Endothelial cell of umbilical vein (primary cell): ENCODE measurements around the gene NXPE3. TPM values are rescaled to one million over a fixed set of nuclear protein-coding genes. Genes with fewer than 3 reads are reported as not detected.

ENCODE experiments used
- BruUV-seq: library from RNA; stranded (reverse); fragments of 400-500 nt; replicated peaks from 2 replicates; lab custom pipeline; 2021; lab: Mats Ljungman, UMichigan
- CTCF ChIA-PET: fragments of 300-600, 350-600 bp; sonication (Branson Sonifier 250); formaldehyde crosslinking; loops from one replicate; lab custom pipeline; 2021; ENCODE audit warnings: antibody characterized with exemption, inconsistent platforms; lab: Charles Lee
- POLR2A ChIA-PET: fragments of 300-600, 350-600 bp; sonication (Branson Sonifier 250); formaldehyde crosslinking; loops from one replicate; lab custom pipeline; 2021; ENCODE audit warnings: antibody characterized with exemption, inconsistent platforms; lab: Charles Lee
- DNase-seq: peaks from one replicate; pipeline ENCODE4 v3.0.0-alpha.2; 2011; ENCODE audit warnings: low read depth, low spot score
- FAIRE-seq: peaks from 2 replicates; lab custom pipeline; 2011; peaks lifted over from hg19 to GRCh38; lab: Jason Lieb, UNC
- H2AFZ ChIP-seq: 2 replicates; pipeline ENCODE4 v1.6.0; 2012; ENCODE audit warnings: low read depth, low read length, control low read depth, inconsistent platforms
- H3K27ac ChIP-seq: 2 replicates; pipeline ENCODE4 v1.5.1; 2011; ENCODE audit warnings: low read depth, mild to moderate bottlenecking, control low read depth, low read length, moderate library complexity; ENCODE audit not compliant: insufficient read depth
- H3K27me3 ChIP-seq, 2 experiments: 2 replicates each; pipeline versions ENCODE4 v1.6.0 to v1.6.1; 2011; ENCODE audit warnings: low read length in 2 of 2, mixed read lengths in 1 of 2; ENCODE audit not compliant: control insufficient read depth in 2 of 2, insufficient read depth in 2 of 2
- H3K36me3 ChIP-seq, 2 experiments: 2 replicates in 1 of 2; 3 replicates in 1 of 2; pipeline ENCODE4 v1.5.1; 2011; ENCODE audit warnings: low read length in 2 of 2, mild to moderate bottlenecking in 1 of 2, moderate library complexity in 1 of 2; ENCODE audit not compliant: control insufficient read depth in 2 of 2, insufficient read depth in 2 of 2; ENCODE audit errors: extremely low read depth in 1 of 2
- H3K4me1 ChIP-seq: 3 replicates; pipeline ENCODE4 v1.5.1; 2011; ENCODE audit warnings: mild to moderate bottlenecking, low read length; ENCODE audit not compliant: control insufficient read depth, insufficient read depth; ENCODE audit errors: extremely low read depth
- H3K4me2 ChIP-seq: 2 replicates; pipeline ENCODE4 v1.6.1; 2011; ENCODE audit warnings: low read length, control low read depth, mixed read lengths; ENCODE audit not compliant: insufficient read depth
- H3K4me3 ChIP-seq, 3 experiments: fragments of 200-600 bp in 1 of 3; sonication (generic), shearing (Covaris generic) in 1 of 3; replicated peaks in 1 of 3; 2 replicates each; pipeline ENCODE4 v1.5.1; 2011 to 2016; ENCODE audit warnings: control low read depth in 3 of 3, low read length in 3 of 3, mild to moderate bottlenecking in 2 of 3, inconsistent platforms in 1 of 3, low read depth in 1 of 3, moderate library complexity in 1 of 3; ENCODE audit not compliant: insufficient read depth in 1 of 3
- H3K79me2 ChIP-seq: 2 replicates; pipeline ENCODE4 v1.6.0; 2012; ENCODE audit warnings: low read length, inconsistent platforms; ENCODE audit not compliant: control insufficient read depth, insufficient read depth
- H3K9ac ChIP-seq: replicated peaks from 2 replicates; pipeline ENCODE3; 2011; ENCODE audit warnings: low read length, control low read depth; ENCODE audit not compliant: insufficient read depth; ENCODE audit errors: extremely low read depth
- H3K9me1 ChIP-seq: replicated peaks from 3 replicates; pipeline ENCODE4 v1.6.0; 2011; ENCODE audit warnings: mild to moderate bottlenecking, low read length; ENCODE audit not compliant: control insufficient read depth, insufficient read depth; ENCODE audit errors: extremely low read depth
- H3K9me3 ChIP-seq: replicated peaks from 2 replicates; pipeline ENCODE4 v1.5.1; 2012; ENCODE audit warnings: low read length, inconsistent platforms; ENCODE audit not compliant: control insufficient read depth, insufficient read depth
- H4K20me1 ChIP-seq: replicated peaks from 2 replicates; pipeline ENCODE3; 2011; ENCODE audit warnings: mild to moderate bottlenecking, low read length; ENCODE audit not compliant: control insufficient read depth, insufficient read depth; ENCODE audit errors: extremely low read depth
- EZH2 ChIP-seq: IDR thresholded peaks from 2 replicates; pipeline ENCODE4 v1.6.1; 2012; ENCODE audit warnings: borderline replicate concordance, low read depth, mild to moderate bottlenecking, moderate library complexity, low read length, inconsistent platforms; ENCODE audit not compliant: severe bottlenecking
- FOS ChIP-seq: IDR thresholded peaks from 2 replicates; pipeline ENCODE4 v1.6.1; 2011; ENCODE audit warnings: mild to moderate bottlenecking, low read length, moderate library complexity, borderline replicate concordance; ENCODE audit not compliant: insufficient read depth
- GATA2 ChIP-seq: IDR thresholded peaks from 2 replicates; pipeline ENCODE4 v1.7.0; 2011; ENCODE audit warnings: low read depth, mild to moderate bottlenecking, moderate library complexity, mixed read lengths, low read length; ENCODE audit not compliant: insufficient read length, insufficient read depth
- JUN ChIP-seq: IDR thresholded peaks from 2 replicates; pipeline ENCODE4 v1.6.1; 2011; ENCODE audit warnings: borderline replicate concordance, low read depth; ENCODE audit not compliant: insufficient read length, insufficient read depth
- MYC ChIP-seq: IDR thresholded peaks from one replicate; pipeline ENCODE4 v1.6.1; 2011; ENCODE audit warnings: mild to moderate bottlenecking, low read depth, low read length
- POLR2A ChIP-seq: IDR thresholded peaks from 2 replicates; pipeline ENCODE4 v1.6.1; 2012; ENCODE audit warnings: low read depth, mild to moderate bottlenecking, control low read depth, low read length
- POLR2AphosphoS5 ChIP-seq: IDR thresholded peaks from 2 replicates; pipeline ENCODE4 v1.6.1; 2012; ENCODE audit warnings: low read depth, mild to moderate bottlenecking, control low read depth, low read length, moderate library complexity; ENCODE audit not compliant: insufficient read depth
- dilution Hi-C: fragments of 300-500 bp; cut with MboI; formaldehyde crosslinking; loops from one replicate; pipeline ENCODE4 v1.15.0; 2019; ENCODE audit warnings: low sequenced_read_pairs; ENCODE audit not compliant: extremely low pct_ligation_motif_present
- intact Hi-C: fragments of 100-400 bp; cut with micrococcal nuclease; formaldehyde crosslinking; loops from one replicate; pipeline ENCODE4 v1.10.0; 2022
- polyA plus RNA-seq, 4 experiments: library from polyadenylated mRNA; depleted of rRNA in 3 of 4; stranded (reverse) in 3 of 4; unstranded in 1 of 4; fragments of >200 nt; gene quantifications; 2 replicates each; pipeline versions ENCODE4 v1.2.1 to v1.2.3, GENCODE V29; 2011 to 2012; ENCODE audit warnings: missing spikeins in 1 of 4
- total RNA-seq: library from RNA; stranded (reverse); gene quantifications from 2 replicates; pipeline ENCODE4 v1.2.3, GENCODE V29; 2021
- TF ChIP-seq, protein P1 (sequence below): IDR thresholded peaks from 2 replicates; pipeline ENCODE4 v1.6.1; 2011; ENCODE audit not compliant: insufficient read depth, insufficient read length
- TF ChIP-seq, protein P2 (sequence below), 2 donors: IDR thresholded peaks; 1 replicate in 1 of 2; 2 replicates in 1 of 2; pipeline ENCODE4 v1.5.1; 2011; ENCODE audit warnings: low read length in 2 of 2, mild to moderate bottlenecking in 2 of 2, moderate library complexity in 2 of 2, control low read depth in 1 of 2, inconsistent platforms in 1 of 2, low read depth in 1 of 2; ENCODE audit not compliant: insufficient read depth in 1 of 2; ENCODE audit errors: extremely low read depth in 1 of 2

The NXPE3 gene
- total and polyA plus RNA-seq, 2 donors (not counting 3 experiments of a cell fraction or from before 2014, with no cell fraction given), result 13.7 to 20.3 TPM

DNA sequence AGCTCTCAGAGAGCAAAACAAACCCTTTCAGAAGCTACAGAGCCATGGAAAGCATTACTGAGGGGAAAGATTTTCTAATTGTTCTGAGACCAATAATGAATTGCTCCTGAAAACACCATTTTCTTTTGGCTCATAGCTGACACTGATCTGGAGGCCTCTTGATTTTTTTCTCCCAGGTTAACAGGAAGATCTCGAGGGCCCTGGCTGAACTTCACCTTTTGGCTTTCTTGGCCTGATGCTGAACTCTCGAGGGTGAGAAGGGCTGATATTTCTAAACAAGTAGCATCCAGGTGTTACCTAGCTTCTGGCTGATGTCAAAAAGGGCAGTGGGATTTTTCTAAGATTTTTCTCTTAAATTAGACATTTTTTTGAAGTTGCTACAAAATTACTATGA is 50.4 kb downstream of the NXPE3 start:
- Histone ChIP-seq H3K9me3 (no peaks in the 10 kb centered on the region), H3K79me2 (no peaks in the 10 kb centered on the region), H3K27ac (no peak overlapping the region), H3K36me3 (no peaks in the 10 kb centered on the region), H2AFZ (no peak overlapping the region), H3K27me3 (no peaks in the 10 kb centered on the region), H4K20me1 (no peaks in the 10 kb centered on the region), H3K9ac (no peak overlapping the region), H3K4me3 (no peak overlapping the region), H3K4me1 (peaks cover 12% of the 10 kb centered on the region), H3K9me1 (no peaks in the 10 kb centered on the region), H3K4me2 (no peak overlapping the region)
- DNase-seq (no peak), FAIRE-seq (no peak)
- intact Hi-C loops, result no loop called here
- ChIA-PET POLR2A (no interaction called here), CTCF (interaction anchor here (1.9 kb wide), 1 partner anchor 396 kb away, joined by 5 read pairs; no protein-coding TSS in a partner anchor)
- no peak for TF ChIP-seq POLR2AphosphoS5
- BruUV-seq, result no TSS peak
- dilution Hi-C loops, result no loop called here

DNA sequence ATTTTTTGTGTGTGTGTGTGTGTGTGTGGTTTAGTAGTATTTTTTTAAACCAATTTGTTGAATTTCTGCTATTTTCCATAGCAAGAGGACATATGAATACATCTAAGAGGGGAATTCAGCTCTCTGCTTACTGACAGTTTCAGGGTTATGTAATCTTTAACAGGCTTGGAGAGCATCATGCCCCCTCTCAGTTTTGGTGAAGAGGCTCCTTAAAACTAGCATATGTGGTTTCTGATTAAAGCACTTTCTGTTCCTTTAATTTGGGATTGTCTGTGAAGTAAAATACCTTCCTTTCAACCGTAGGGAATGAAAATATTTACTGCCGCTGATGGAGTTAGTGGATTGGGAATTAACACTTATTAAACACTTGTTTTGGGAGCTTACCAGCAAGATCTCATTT is 50.9 kb downstream of the NXPE3 start:
- Histone ChIP-seq H3K4me2 (no peak overlapping the region), H3K27ac (no peak overlapping the region), H3K9me3 (no peaks in the 10 kb centered on the region), H3K4me3 (no peak overlapping the region), H3K9ac (no peak overlapping the region), H3K36me3 (no peaks in the 10 kb centered on the region), H4K20me1 (no peaks in the 10 kb centered on the region), H3K79me2 (no peaks in the 10 kb centered on the region), H3K4me1 (peaks cover 12% of the 10 kb centered on the region), H3K9me1 (no peaks in the 10 kb centered on the region), H2AFZ (no peak overlapping the region), H3K27me3 (no peaks in the 10 kb centered on the region)
- FAIRE-seq, result no peak
- dilution Hi-C loops, result no loop called here
- ChIA-PET POLR2A (no interaction called here), CTCF (interaction anchor here (1.9 kb wide), 1 partner anchor 396 kb away, joined by 5 read pairs; no protein-coding TSS in a partner anchor)
- no peak for DNase-seq
- intact Hi-C loops, result no loop called here
- BruUV-seq, result no TSS peak
- TF ChIP-seq POLR2A, result no peak
- TF ChIP-seq MYC, result no peak
- no peak for TF ChIP-seq EZH2
- TF ChIP-seq POLR2AphosphoS5, result no peak
- TF ChIP-seq, protein P1, sequence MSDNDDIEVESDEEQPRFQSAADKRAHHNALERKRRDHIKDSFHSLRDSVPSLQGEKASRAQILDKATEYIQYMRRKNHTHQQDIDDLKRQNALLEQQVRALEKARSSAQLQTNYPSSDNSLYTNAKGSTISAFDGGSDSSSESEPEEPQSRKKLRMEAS, result no peak
- no peak for TF ChIP-seq JUN
- TF ChIP-seq, protein P2, sequence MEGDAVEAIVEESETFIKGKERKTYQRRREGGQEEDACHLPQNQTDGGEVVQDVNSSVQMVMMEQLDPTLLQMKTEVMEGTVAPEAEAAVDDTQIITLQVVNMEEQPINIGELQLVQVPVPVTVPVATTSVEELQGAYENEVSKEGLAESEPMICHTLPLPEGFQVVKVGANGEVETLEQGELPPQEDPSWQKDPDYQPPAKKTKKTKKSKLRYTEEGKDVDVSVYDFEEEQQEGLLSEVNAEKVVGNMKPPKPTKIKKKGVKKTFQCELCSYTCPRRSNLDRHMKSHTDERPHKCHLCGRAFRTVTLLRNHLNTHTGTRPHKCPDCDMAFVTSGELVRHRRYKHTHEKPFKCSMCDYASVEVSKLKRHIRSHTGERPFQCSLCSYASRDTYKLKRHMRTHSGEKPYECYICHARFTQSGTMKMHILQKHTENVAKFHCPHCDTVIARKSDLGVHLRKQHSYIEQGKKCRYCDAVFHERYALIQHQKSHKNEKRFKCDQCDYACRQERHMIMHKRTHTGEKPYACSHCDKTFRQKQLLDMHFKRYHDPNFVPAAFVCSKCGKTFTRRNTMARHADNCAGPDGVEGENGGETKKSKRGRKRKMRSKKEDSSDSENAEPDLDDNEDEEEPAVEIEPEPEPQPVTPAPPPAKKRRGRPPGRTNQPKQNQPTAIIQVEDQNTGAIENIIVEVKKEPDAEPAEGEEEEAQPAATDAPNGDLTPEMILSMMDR (IDR thresholded peaks at IDR 0.05; ENCODE audit: extremely low read depth in 1 of 2, insufficient read depth in 1 of 2, low read depth in 1 of 2, low read length in 2 of 2), result no peak
- no peak for TF ChIP-seq FOS
- no peak for TF ChIP-seq GATA2
